Tibial nerve (tissue), 3 donors: ENCODE measurements around the gene POMZP3.
"Not testable (repeated sequence)": the region's sequence is repeated elsewhere in the genome, so short reads cannot be mapped to it uniquely, and the experiment has no call there.

Experiments used
- POLR2A ChIP-seq, 2 donors: fragments of 450-650 bp; IDR thresholded peaks; one replicate each; pipeline ENCODE4 v1.6.1; 2017; ENCODE audit warnings: antibody characterized with exemption in 2 of 2, mild to moderate bottlenecking in 2 of 2, moderate library complexity in 2 of 2
- TF ChIP-seq, protein P1 (sequence below), 5 experiments: fragments of 200-600 bp in 3 of 5; fragments of 450-650 bp in 2 of 5; sonication (generic) in 3 of 5; IDR thresholded peaks; one replicate each; pipeline ENCODE4 v1.5.1; 2016 to 2019; ENCODE audit warnings: antibody characterized with exemption in 5 of 5, mild to moderate bottlenecking in 3 of 5, moderate library complexity in 2 of 5

DNA sequence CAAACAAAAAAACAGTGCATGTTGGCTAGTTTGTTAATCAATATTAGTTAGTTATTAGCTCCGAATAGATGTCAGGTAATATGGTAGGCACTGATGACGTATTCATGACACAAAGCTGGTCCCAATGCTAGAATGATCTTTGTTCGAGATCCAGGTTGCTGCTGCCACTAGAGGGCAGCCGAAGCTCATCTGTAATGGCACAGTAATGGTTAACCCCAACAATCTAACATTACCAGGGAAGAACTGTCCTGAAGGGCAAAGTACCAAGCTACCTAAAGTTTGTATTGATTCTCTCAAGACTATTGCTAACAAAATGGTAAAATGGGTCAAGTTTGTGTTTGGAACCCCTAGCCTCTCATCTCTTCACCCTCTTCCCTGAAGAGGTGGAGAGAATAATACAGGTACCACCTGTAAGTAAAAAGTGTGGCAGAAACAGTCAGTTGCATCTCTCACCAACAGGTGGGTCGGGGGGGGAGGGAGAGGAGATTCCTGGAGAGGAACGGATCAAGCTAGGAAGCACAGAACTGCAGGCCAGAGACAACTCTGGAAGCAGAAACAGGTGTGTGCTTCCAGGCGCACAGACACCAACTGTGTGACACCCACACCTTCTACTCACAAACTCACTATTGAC is 10.1 kb upstream of the POMZP3 start:
- TF ChIP-seq POLR2A (IDR thresholded peaks at IDR 0.05): not testable (repeated sequence)
- TF ChIP-seq, protein P1, sequence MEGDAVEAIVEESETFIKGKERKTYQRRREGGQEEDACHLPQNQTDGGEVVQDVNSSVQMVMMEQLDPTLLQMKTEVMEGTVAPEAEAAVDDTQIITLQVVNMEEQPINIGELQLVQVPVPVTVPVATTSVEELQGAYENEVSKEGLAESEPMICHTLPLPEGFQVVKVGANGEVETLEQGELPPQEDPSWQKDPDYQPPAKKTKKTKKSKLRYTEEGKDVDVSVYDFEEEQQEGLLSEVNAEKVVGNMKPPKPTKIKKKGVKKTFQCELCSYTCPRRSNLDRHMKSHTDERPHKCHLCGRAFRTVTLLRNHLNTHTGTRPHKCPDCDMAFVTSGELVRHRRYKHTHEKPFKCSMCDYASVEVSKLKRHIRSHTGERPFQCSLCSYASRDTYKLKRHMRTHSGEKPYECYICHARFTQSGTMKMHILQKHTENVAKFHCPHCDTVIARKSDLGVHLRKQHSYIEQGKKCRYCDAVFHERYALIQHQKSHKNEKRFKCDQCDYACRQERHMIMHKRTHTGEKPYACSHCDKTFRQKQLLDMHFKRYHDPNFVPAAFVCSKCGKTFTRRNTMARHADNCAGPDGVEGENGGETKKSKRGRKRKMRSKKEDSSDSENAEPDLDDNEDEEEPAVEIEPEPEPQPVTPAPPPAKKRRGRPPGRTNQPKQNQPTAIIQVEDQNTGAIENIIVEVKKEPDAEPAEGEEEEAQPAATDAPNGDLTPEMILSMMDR (IDR thresholded peaks at IDR 0.05): peak in 1 of 5 experiments; percentile 24
